ENCODE results near the gene MXRA7.

Gene MXRA7

GRCh38 chr17:76738468-76738850 lies 27.7 kb upstream of the MXRA7 start:
- DNase-seq (ENCODE audit: low read depth) = no peak
- H3K4me3 ChIP-seq (ENCODE audit: low read depth, low read length) = peak overlapping the region; percentile 92
- TF ChIP-seq CTCF (IDR thresholded peaks at IDR 0.05; ENCODE audit: low read depth, low read length, missing control alignments) = no peak

- TF ChIP-seq CTCF (IDR thresholded peaks at IDR 0.05; ENCODE audit: low read depth, low read length, missing control alignments) = no peak
- DNase-seq (ENCODE audit: low read depth) = peak; percentile 75
- peak within 1 kb of the TSS; percentile 99 for H3K4me3 ChIP-seq (ENCODE audit: low read depth, low read length)
Measured at GRCh38 chr17:76737676-76738467, 27.1 kb upstream of the MXRA7 start, which contains the start of gene MFSD11. Gene MFSD11, plus strand, starts transcription at chr17:76738119. Its CDS starts 234 bp downstream, at chr17:76738353.

GRCh38 chr17:76737082-76737675 lies 26.4 kb upstream of the MXRA7 start, which contains the start of gene SRSF2:
Gene SRSF2, minus strand, starts transcription at chr17:76737331. Its CDS starts 171 bp downstream, at chr17:76737160.
- TF ChIP-seq CTCF (IDR thresholded peaks at IDR 0.05; ENCODE audit: low read depth, low read length, missing control alignments) = no peak
- peak; percentile 93 for DNase-seq (ENCODE audit: low read depth)
- H3K4me3 ChIP-seq (ENCODE audit: low read depth, low read length) = peak within 1 kb of the TSS; percentile 99

- TF ChIP-seq CTCF (IDR thresholded peaks at IDR 0.05; ENCODE audit: low read depth, low read length, missing control alignments) = peak; percentile 12
- no peak for DNase-seq (ENCODE audit: low read depth)
- peak overlapping the region; percentile 99 for H3K4me3 ChIP-seq (ENCODE audit: low read depth, low read length)
Measured at GRCh38 chr17:76736349-76737081, 25.8 kb upstream of the MXRA7 start.

- H3K4me3 ChIP-seq (ENCODE audit: low read depth, low read length) = peak overlapping the region; percentile 99
- no peak for DNase-seq (ENCODE audit: low read depth)
Measured at GRCh38 chr17:76735586-76736348, 25.0 kb upstream of the MXRA7 start.

More at GRCh38 chr17:76735586-76736348, 25.0 kb upstream of the MXRA7 start:
- TF ChIP-seq CTCF (IDR thresholded peaks at IDR 0.05; ENCODE audit: low read depth, low read length, missing control alignments) = no peak

All from GM12864 (cell line).